Measurements from ENCODE around the gene ATG5.
A peak's percentile ranks its signal among the peaks of the same experiment; 100 is the strongest.
"Not testable (repeated sequence)": the region's sequence is repeated elsewhere in the genome, so short reads cannot be mapped to it uniquely, and the experiment has no call there.

Gene ATG5

DNA sequence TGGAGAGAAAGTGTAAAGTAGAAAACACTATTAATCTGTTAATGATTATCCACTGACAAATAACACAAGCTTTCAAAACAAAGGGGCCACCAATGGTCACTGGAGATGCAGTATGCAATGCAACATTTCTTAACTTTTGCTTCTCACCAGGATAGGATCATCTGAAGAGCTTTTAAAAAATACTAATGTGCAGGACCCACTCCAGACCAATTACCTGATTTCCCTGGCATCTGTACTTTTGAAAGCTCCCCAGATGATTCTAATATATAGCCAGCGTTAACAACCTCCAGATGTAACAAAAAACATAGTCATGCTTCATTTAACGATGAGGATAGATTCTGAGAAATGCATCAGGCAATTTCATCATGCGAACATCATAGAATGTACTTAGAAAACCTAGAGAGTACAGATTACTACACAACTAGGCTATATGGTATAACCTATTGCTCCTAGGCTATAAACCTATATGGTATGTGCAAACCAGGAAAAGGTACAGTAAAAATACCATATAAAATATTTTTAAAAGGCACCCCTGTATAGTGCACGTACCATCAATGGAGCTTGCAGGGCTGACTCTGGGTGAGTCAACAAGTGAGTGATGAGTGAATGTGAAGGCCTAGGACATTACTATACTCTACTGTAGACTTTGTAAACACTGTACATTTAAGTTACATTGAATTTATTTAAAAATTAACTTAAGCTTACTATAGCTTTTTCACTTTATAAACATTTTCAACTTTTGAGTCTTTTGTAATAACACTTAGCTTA lies 69.2 kb downstream of the ATG5 start:
- peak; percentile 32 for DNase-seq

DNA sequence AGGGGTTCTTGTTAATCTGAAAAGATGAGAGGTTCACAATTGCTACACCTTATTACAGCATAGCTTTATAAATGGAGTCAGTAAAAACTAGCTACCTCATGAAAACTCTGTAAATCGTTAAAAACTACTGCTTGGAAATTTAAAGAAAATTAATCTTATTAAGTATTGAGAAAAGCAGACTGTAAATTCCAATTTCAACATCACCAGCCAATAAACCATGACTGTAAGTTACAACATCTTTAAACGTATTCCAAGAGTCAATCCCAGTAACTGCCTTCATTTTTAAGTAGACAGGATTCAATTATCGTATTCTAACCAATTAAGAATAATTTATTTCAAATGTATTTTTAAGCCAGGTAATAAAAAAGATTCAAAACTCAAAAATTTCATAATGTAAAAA lies 70.3 kb downstream of the ATG5 start:
- DNase-seq: no peak

DNA sequence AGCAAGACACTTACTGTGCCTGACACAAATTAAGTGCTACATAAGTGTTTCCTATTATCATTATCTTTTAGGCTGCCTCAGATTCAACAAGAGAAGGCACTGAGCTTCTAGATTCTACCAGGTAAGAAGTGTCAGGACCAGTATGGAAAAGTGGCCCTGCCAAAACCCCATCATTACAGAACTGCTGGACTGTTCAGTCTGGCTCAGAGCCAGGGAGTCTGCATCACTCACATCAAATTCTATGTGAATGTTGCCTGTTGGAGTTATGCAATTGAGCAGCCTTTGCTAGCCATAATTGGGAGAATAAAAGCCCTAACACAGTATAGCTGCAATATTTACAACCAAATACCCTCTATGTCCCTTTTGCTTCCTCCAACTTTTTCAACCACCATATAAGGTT lies 70.9 kb downstream of the ATG5 start:
- DNase-seq: no peak

DNA sequence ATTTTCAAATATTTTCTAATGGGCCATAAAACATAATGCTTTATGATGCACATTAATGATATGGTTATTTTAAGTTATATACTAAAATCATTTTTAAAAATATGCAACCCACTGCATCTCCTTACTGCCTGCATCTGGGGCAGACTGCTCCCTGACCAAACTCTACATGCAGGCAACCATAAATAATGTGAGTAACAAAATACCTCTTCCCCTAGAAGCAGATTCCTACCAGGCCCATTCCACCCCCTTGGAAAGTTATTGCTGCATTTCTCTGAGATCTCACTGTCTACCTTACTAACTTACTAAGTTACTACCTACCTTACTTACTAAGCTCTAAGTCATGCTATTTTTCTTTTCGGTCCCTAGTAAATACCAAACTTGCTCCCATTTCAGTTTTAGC lies 71.8 kb downstream of the ATG5 start:
- no peak for DNase-seq

DNA sequence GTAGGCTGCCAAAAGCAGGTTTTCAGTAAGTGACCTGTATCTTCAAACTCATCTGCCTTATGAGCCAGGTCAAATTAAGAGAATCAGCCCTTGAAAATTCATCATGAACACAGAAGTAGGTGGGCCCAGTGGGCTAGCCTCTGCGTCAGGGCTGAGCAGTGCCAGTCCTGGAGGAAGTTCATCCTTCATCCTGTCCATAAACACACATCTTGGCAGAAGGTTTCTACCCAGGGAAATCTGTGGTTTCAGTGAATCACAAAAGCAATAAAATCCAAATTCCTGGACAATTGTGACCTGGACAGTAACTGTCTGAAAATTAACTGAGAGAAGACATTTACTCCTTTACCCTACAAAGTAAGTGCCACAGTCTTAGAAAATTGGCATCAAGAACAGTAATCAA lies 72.4 kb downstream of the ATG5 start:
- no peak for DNase-seq

DNA sequence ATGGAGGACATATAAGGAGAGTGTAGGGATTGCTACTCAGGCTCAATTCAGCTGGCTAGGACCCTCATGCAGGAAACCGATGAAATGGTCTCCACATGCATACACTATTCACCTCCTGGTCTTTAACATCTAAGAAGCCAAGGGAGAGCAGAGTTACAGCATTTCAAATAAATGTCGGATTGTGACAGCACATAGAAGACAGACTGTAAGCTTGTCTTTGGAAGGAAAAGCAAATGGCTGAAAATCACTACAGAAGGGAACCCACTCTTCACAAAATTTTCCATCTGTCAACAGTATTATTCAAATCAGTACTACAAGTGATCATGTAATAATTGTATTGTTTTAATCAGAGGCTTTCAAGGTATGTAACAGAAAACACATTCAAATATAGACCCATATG lies 72.9 kb downstream of the ATG5 start:
- no peak for DNase-seq

DNA sequence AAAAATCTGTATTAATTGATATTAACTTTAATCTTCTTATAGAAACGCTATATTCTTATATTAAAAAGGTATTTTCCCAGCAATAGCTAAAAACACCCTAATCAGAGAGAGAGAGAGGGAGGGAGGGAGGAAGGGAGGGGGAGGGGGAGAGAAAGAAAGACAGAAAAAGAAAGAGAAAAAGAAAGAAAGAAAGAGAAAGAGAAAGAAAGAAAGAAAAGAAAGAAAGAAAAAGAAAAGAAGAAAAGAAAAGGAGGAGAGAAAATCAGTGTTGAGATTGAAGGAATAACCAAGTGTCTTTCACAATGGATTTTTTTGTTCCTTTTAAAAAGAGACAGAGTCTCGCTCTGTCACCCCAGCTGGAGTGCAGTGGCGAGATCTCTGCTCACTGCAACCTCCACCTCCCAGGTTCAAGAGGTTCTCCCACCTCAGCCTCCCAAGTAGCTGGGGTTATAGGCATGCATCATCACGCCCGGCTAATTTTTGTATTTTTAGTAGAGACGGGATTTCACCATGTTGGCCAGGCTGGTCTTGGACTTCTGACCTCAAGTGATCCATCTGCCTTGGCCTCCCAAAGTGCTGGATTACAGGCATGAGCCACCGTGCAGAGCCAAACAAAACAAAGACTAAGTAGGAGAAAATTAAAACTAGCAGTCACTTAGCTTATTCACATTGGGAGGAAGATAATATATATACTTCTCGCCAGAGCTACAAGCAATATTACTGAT lies 73.9 kb downstream of the ATG5 start:
- not testable (repeated sequence) for DNase-seq

- no peak for DNase-seq
Measured at GRCh38 chr6:106250953-106251352, 74.6 kb downstream of the ATG5 start.

DNA sequence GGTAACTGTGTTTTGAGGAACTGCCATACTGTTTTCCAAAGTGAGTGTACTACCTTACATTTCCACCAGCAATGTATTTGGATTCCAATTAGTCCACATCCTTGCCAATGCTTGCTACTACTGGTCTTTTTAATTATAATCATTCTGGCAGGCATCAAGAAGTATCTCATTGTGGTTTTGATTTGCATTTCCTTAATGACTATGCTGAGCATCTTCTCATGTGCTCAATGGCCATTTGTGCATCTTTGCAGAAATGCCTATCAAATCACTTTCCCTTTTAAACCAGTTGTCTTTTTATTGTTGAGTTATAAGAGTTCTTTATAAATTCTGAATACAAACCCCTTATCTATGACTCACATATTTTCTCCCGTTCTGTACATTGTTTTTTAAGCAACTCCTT lies 75.9 kb downstream of the ATG5 start:
- no peak for DNase-seq

- no peak for DNase-seq
Measured at GRCh38 chr6:106247733-106248132, 77.8 kb downstream of the ATG5 start.

DNA sequence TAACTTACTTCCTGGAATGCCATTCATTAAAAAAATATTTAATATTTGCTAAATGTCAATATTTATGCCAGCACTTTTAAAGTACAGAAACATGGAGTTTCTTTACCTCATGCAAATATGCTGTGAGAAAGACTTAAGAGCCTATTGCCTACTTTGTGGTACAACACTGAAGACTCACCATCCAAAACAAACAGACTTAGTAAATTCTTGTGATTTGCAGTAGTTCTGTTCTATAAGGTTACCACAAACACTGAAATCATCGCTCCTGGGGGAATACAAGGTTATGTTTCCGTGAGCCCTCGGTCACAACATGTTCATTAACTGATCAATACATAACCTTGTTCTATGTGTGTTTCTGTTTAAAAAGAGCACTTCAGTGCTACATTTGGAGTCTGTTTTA lies 78.3 kb downstream of the ATG5 start:
- no peak for DNase-seq

DNA sequence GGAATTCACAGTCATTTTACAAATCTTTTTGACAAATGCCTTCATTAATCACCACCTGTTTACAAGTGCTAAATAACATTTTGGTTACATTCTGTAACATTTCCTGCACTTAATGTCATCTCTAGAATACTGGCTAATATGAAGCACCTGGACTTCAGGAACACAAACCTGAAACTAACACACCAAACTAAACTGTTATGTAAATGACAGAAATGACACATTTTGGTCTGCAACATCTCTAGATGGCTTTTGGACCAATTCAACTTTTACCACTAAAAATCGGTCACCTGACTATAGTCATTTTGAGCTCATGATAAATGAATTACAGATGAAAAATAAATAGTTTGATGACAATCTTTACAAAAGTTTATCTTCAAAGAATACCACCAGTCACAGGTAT lies 80.6 kb downstream of the ATG5 start:
- DNase-seq: no peak

DNA sequence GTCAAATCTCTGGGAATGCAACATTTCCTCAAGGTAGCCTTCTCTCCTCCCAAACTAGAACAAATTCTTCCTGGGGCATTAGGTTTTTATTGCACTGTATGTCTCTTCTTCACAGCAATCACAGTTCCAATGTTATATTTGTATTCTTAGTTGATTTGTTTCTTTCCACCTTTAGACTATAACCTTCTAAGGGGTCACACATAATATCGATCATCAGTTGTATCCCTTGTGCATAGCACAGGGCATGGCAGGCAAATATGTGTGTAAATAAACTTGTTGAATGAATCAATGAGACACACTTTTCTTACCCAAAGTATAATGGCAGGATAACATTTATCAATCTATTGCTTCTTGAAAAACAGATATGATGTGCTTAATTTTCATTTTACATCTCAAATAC lies 81.0 kb downstream of the ATG5 start:
- DNase-seq: no peak

DNA sequence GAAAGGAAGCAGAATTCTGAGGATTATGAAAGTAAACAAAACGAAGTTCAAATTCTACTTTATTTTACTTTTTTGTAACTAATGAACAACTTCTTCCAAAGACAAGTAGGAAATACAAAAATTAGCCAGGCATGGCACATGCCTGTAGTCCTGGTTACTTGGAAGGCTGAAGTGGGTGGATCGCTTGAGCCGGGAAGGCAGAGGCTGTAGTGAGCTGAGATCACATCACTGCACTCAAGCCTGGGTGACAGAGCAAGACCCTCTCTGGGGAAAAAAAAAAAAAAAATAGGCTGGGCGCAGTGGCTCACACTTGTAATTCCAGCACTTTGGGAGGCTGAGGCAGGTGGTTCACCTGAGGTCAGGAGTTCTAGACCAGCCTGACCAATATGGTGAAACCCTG lies 82.3 kb downstream of the ATG5 start:
- DNase-seq: no peak

DNA sequence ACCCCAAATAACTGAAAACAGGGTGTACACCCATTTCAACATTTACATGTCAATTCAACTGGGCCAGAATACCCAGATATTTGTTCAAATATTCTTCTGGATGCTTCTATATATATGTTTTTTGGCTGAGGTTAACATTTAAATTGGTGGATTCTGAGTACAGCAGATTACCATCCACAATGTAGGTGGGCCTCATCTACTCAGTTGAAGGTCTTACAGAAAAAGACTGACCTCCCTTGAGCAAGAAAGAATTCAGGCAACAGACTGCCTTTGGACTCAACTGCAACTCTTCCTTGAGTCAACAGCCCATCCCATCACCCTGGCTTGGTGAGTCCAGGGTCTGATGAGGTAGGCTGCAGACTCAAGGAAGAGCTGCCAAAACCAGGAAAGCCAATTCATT lies 84.1 kb downstream of the ATG5 start:
- DNase-seq: no peak

- no peak for DNase-seq
Measured at GRCh38 chr6:106237286-106237685, 88.3 kb downstream of the ATG5 start.

DNA sequence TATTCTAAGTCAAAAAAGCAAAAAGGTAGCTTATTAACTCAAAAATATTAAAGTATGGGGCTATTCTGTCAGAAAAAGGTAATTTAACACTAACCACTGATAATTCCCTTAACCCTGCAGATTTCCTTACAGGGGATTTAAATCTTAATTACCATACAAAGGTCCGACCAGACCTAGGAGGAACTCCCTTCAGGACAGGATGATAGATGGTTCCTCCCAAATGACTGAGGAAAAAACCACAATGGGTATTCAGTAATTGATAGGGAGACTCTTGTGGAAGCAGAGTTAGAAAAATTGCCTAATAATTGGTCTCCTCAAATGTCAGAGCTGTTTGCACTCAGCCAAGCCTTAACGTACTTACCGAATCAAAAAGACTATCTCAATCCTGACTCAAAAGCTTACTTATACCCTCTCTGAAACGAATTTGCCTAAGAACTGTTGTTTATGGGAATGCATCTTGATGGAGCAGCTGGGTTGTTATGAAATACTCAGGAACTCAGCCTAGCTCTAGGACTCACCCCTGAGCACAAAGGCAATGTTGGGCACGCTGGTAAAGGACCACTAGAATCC lies 95.6 kb downstream of the ATG5 start:
- not testable (repeated sequence) for DNase-seq

DNA sequence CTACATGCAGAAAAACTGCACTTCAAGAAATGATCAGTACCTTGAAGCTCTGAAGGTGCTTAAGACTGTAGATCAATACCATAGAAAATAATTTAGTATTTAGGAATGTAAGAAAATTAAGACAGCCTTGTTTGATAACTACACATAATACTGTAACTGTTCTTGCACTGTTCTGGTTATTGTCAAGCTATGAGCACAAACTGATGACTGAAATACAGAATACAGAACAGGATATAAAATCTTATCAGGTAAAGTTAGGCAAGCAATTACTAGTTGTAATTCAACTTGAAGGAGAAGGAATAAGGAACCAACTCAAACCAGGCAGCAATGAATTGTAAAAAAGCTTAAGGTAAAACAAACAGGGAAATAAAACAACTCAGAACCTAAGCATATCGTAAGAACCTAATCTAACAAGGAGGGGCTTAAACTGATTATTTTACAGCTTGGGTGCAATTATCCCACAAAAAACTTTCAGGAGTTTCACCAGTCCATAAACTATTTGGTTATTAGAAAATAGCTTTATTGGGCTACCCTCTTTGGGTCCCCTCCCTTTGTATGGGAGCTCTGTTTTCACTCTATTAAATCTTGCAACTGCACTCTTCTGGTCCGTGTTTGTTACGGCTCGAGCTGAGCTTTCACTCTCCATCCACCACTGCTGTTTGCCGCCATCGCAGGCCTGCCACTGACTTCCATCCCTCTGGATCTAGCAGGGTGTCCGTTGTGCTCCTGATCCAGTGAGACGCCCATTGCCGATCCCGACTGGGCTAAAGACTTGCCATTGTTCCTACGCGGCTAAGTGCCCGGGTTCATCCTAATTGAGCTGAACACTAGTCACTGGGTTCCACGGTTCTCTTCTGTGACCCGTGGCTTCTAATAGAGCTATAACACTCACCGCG lies 97.7 kb downstream of the ATG5 start:
- DNase-seq: no peak

DNA sequence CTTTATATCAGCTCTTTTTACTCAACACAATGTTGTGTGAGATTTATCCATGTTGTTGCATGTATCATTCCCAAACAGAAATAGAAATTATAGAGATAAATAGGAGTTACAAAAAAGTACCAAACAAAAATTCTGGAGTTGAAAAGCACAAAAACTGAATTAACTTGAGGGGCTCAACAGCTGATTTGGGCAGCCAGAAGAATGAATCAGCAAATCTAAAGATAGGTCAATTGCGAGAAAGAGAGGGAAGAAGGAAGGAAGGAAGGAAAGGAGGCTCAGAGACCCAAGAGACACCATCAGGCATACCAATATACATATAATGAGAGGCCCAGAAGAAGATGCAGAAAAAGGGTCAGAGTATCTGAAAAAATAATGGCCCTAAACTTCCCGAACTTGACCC lies 98.9 kb downstream of the ATG5 start:
- DNase-seq: no peak

DNA sequence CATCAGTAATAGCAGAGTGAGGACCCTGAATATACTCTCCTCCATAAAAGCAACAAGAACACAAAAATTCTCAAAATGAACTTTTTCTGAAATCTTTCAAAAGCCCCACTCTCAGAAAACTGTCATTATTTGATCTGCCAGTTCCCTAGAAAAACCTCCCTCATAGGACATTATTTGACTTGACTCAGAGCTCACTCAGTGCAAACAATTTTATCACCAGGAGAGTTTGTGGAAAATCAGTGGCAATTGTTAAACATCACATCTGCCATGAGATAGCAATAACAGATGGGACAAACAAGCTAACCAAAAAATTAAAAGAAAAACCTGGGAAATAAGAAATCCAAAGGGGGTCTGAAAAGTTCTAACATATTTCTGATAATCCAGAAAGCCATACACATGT lies 100.0 kb downstream of the ATG5 start:
- DNase-seq: no peak

- DNase-seq: peak; percentile 85
Measured at GRCh38 chr6:106223300-106223930, 102.1 kb downstream of the ATG5 start.

GRCh38 chr6:106220485-106220884 lies 105.1 kb downstream of the ATG5 start:
- DNase-seq: no peak

- DNase-seq: no peak
Measured at GRCh38 chr6:106216527-106216926, 109.0 kb downstream of the ATG5 start.

Data from eye (tissue), 1 donor.